ENCODE results near the gene CDKL4.

The CDKL4 gene

DNA sequence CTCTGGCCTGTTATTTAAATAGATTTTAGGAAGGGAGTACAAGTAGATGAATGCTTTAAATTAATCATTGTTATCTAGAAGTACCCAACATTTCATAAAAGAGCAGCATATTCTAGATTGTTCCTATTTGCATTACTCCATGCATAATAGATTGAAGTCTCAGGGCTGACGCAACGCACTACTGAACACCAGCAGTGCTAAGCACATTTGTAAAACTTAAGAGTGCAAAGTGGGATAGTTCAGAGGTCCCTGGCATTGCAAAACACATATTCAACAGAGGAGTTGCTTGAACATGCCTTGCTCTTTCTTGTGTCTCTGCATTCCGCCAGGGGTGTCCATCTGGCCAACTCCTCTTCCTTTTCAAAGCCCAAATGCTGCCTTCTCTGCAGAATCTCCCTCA lies 22.3 kb downstream of the CDKL4 start:
- H3K4me3 ChIP-seq, result no peak overlapping the region
- TF ChIP-seq EZH2 (IDR thresholded peaks at IDR 0.05) (no peak), FOXP2 (optimal IDR thresholded peaks at IDR 0.05; ENCODE audit: control extremely low read depth, extremely low read length, insufficient read depth) (no peak), POLR2AphosphoS5 (IDR thresholded peaks at IDR 0.05; ENCODE audit: borderline replicate concordance, low read depth, low read length) (no peak)
- H3K9ac ChIP-seq (ENCODE audit: insufficient read length), result no peak overlapping the region
- H3K36me3 ChIP-seq (ENCODE audit: insufficient read depth, low read length), result no peaks in the 10 kb centered on the region
- DNase-seq (ENCODE audit: low read depth, low spot score), result no peak
- H3K27ac ChIP-seq, result no peak overlapping the region
- no peaks in the 10 kb centered on the region for H3K9me3 ChIP-seq (ENCODE audit: low read depth, low read length)

- H3K36me3 ChIP-seq (ENCODE audit: insufficient read depth, low read length), result no peaks in the 10 kb centered on the region
- TF ChIP-seq POLR2AphosphoS5 (IDR thresholded peaks at IDR 0.05; ENCODE audit: borderline replicate concordance, low read depth, low read length), result no peak
- no peaks in the 10 kb centered on the region for H3K9me3 ChIP-seq (ENCODE audit: low read depth, low read length)
- no peak overlapping the region for H3K27ac ChIP-seq
- DNase-seq (ENCODE audit: low read depth, low spot score), result no peak
- no peak overlapping the region for H3K9ac ChIP-seq (ENCODE audit: insufficient read length)
- no peak overlapping the region for H3K4me3 ChIP-seq
These were observed 23.6 kb downstream of the CDKL4 start for GRCh38 chr2:39220136-39220535.

DNA sequence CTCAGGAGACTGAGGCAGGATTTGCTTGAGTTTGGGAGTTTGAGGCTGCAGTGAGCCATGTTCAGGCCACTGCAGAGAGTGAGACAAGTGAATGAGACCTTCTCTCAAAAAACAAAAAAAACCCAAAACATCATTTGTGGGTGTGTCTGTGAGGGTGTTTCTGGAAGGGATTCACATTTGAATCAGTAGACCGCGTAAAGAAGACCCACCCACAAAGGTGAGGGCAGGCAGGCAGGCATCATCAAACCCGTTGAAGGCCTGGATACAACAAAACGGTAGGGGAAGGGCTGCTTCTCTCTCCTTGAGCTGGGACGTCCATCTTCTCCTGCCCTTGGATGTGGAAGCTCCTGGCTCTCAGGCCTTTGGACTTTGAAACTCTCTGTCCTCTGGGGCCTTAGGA lies 25.4 kb downstream of the CDKL4 start:
- Histone ChIP-seq H3K9me3 (ENCODE audit: low read depth, low read length) (no peaks in the 10 kb centered on the region), H3K27ac (no peak overlapping the region), H3K4me3 (no peak overlapping the region), H3K36me3 (ENCODE audit: insufficient read depth, low read length) (no peaks in the 10 kb centered on the region), H3K9ac (ENCODE audit: insufficient read length) (no peak overlapping the region)
- DNase-seq (ENCODE audit: low read depth, low spot score), result no peak
- TF ChIP-seq FOXP2 (optimal IDR thresholded peaks at IDR 0.05; ENCODE audit: control extremely low read depth, extremely low read length, insufficient read depth) (no peak), POLR2AphosphoS5 (IDR thresholded peaks at IDR 0.05; ENCODE audit: borderline replicate concordance, low read depth, low read length) (no peak), EZH2 (IDR thresholded peaks at IDR 0.05) (no peak)

DNA sequence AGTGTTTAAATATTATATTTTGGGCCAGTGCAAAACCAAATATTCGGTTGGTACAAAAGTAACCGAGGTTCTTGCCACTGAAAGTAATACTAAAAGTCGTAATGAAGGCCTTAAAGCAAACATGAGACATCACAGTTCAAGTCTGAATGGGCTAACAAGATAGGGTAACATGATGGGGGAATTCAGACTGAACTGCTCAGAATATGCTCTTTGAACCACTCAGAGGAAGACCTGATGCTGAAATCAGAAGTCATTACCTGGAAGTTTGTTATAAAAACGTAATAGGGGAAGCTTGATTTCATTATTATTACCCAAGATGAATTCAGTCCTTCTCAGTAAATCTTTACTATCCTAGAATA lies 26.6 kb downstream of the CDKL4 start:
- TF ChIP-seq POLR2AphosphoS5 (IDR thresholded peaks at IDR 0.05; ENCODE audit: borderline replicate concordance, low read depth, low read length) (no peak), FOXP2 (optimal IDR thresholded peaks at IDR 0.05; ENCODE audit: control extremely low read depth, extremely low read length, insufficient read depth) (no peak), EZH2 (IDR thresholded peaks at IDR 0.05) (no peak)
- Histone ChIP-seq H3K9ac (ENCODE audit: insufficient read length) (no peak overlapping the region), H3K27ac (no peak overlapping the region), H3K36me3 (ENCODE audit: insufficient read depth, low read length) (no peaks in the 10 kb centered on the region), H3K9me3 (ENCODE audit: low read depth, low read length) (no peaks in the 10 kb centered on the region), H3K4me3 (no peak overlapping the region)
- no peak for DNase-seq (ENCODE audit: low read depth, low spot score)

DNA sequence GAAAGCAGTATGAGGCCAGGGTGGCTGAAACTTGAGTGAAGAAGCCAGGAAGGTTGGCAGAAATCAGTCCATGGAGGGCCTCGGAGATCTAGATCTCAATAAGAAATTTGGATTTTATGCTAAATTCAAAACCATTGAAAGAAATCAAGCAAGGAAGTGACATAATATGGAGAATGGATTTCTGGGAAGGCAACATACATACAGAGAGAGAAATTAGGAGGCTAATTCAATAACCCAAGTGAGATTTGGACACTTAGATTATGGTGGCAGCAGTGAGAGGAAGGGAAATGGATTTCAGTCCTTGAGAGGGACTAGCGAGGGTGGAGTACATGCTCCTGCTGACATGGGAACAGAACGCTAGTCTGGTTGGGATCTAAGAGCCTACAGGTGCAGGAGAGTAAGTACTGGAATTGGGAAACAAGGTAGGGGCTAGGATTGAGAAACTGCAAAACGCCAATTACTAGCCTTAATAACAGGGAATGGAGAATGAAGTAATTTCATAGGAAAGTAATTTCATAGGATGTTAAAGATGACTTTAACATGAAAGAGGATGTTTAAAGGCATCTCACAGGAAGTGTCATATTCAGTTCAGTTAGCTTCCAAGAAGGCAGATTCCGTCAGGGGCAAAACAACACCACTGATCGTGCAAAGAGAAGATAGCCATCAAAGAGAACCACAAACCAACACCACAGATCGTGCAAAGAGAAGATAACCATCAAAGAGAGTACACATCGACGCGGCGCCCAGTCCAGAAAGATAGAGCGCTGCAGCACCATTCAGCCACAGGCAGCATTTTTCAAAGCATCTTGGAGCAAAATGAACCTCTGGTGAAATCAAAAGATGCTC lies 27.2 kb downstream of the CDKL4 start:
- H3K36me3 ChIP-seq (ENCODE audit: insufficient read depth, low read length), result no peaks in the 10 kb centered on the region
- TF ChIP-seq EZH2 (IDR thresholded peaks at IDR 0.05), result no peak
- no peak overlapping the region for H3K4me3 ChIP-seq
- no peaks in the 10 kb centered on the region for H3K9me3 ChIP-seq (ENCODE audit: low read depth, low read length)
- H3K9ac ChIP-seq (ENCODE audit: insufficient read length), result no peak overlapping the region
- no peak for DNase-seq (ENCODE audit: low read depth, low spot score)
- no peak overlapping the region for H3K27ac ChIP-seq

DNA sequence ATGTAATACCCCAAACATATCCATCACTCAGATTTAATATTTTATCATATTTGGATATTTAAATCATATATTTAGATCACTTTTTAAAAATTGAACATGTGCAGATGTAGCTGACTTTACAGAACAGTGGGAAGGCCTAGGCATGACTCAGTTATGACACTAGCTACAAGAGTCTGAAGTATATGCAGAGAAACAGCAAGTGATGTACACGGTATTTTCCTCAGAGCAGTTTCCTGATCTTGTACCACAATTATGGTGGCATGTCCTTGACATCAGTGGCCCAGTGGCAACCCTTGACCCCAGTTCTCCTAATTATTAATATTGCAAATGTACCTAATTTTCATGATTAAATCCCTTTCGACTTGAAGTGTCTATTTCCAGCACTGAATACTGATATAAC lies 28.2 kb downstream of the CDKL4 start:
- no peak for DNase-seq (ENCODE audit: low read depth, low spot score)
- Histone ChIP-seq H3K36me3 (ENCODE audit: insufficient read depth, low read length) (no peaks in the 10 kb centered on the region), H3K27ac (no peak overlapping the region), H3K9me3 (ENCODE audit: low read depth, low read length) (no peaks in the 10 kb centered on the region), H3K4me3 (no peak overlapping the region), H3K9ac (ENCODE audit: insufficient read length) (no peak overlapping the region)
- no peak for TF ChIP-seq POLR2AphosphoS5 (IDR thresholded peaks at IDR 0.05; ENCODE audit: borderline replicate concordance, low read depth, low read length)
- TF ChIP-seq EZH2 (IDR thresholded peaks at IDR 0.05), result no peak
- no peak for TF ChIP-seq FOXP2 (optimal IDR thresholded peaks at IDR 0.05; ENCODE audit: control extremely low read depth, extremely low read length, insufficient read depth)

DNA sequence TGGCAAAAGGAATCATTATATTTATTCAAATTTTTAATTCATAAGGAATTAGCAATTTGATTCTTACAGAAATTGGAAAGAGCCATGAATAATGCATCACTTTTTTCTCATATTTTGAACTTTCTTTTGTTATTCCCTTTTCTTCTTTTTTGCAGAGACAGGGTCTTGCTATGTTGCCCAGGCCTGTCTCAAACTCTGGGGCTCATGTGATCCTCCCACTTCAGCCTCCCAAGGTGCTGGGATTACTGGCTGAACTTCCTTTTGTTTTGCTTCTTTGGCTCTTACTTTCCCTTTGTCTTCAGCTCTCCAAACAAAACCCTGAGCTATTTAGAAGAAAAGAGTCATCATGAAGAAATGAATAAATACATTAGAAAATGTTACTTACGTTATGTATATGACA lies 30.8 kb downstream of the CDKL4 start:
- Histone ChIP-seq H3K27ac (no peak overlapping the region), H3K4me3 (no peak overlapping the region), H3K9me3 (ENCODE audit: low read depth, low read length) (no peaks in the 10 kb centered on the region), H3K36me3 (ENCODE audit: insufficient read depth, low read length) (no peaks in the 10 kb centered on the region), H3K9ac (ENCODE audit: insufficient read length) (no peak overlapping the region)
- no peak for DNase-seq (ENCODE audit: low read depth, low spot score)
- no peak for TF ChIP-seq POLR2AphosphoS5 (IDR thresholded peaks at IDR 0.05; ENCODE audit: borderline replicate concordance, low read depth, low read length)
- no peak for TF ChIP-seq FOXP2 (optimal IDR thresholded peaks at IDR 0.05; ENCODE audit: control extremely low read depth, extremely low read length, insufficient read depth)
- no peak for TF ChIP-seq EZH2 (IDR thresholded peaks at IDR 0.05)

- Histone ChIP-seq H3K9me3 (ENCODE audit: low read depth, low read length) (no peaks in the 10 kb centered on the region), H3K36me3 (ENCODE audit: insufficient read depth, low read length) (no peaks in the 10 kb centered on the region), H3K27ac (no peak overlapping the region), H3K9ac (ENCODE audit: insufficient read length) (no peak overlapping the region), H3K4me3 (no peak overlapping the region)
- DNase-seq (ENCODE audit: low read depth, low spot score), result no peak
- TF ChIP-seq POLR2AphosphoS5 (IDR thresholded peaks at IDR 0.05; ENCODE audit: borderline replicate concordance, low read depth, low read length), result no peak
- TF ChIP-seq FOXP2 (optimal IDR thresholded peaks at IDR 0.05; ENCODE audit: control extremely low read depth, extremely low read length, insufficient read depth), result no peak
- TF ChIP-seq EZH2 (IDR thresholded peaks at IDR 0.05), result no peak
These were observed 32.9 kb downstream of the CDKL4 start for GRCh38 chr2:39210846-39211245.

GRCh38 chr2:39203382-39203781 lies 40.4 kb downstream of the CDKL4 start:
- Histone ChIP-seq H3K4me3 (peak overlapping the region; percentile 64), H3K9me3 (ENCODE audit: low read depth, low read length) (no peaks in the 10 kb centered on the region), H3K27ac (peak overlapping the region; percentile 61), H3K36me3 (ENCODE audit: insufficient read depth, low read length) (no peaks in the 10 kb centered on the region), H3K9ac (ENCODE audit: insufficient read length) (peak overlapping the region; percentile 41)
- DNase-seq (ENCODE audit: low read depth, low spot score), result no peak
- no peak for TF ChIP-seq FOXP2 (optimal IDR thresholded peaks at IDR 0.05; ENCODE audit: control extremely low read depth, extremely low read length, insufficient read depth)
